Neural progenitor cell (in vitro differentiated cells): ENCODE data around the gene PPM1F. TPM values are rescaled to one million over a fixed set of nuclear protein-coding genes. Genes with fewer than 3 reads are reported as not detected.

Experiments used
- DNase-seq: peaks from one replicate; pipeline ENCODE4 v3.0.0-alpha.2; 2016; ENCODE audit warnings: low spot score
- H2AFZ ChIP-seq: fragments of 200-600 bp; sonication (generic); replicated peaks from 2 replicates; pipeline ENCODE4 v1.6.1; 2016; ENCODE audit warnings: antibody characterized with exemption
- H3F3A ChIP-seq: fragments of 200-600 bp; sonication (generic); 2 replicates; pipeline ENCODE4 v1.6.1; 2016; ENCODE audit warnings: antibody characterized with exemption, low read depth
- H3K27ac ChIP-seq: fragments of 200-600 bp; sonication (generic); 2 replicates; pipeline ENCODE4 v1.5.1; 2016; ENCODE audit warnings: mild to moderate bottlenecking
- H3K27me3 ChIP-seq: fragments of 200-600 bp; sonication (generic); 2 replicates; pipeline ENCODE4 v1.6.1; 2016; ENCODE audit warnings: mild to moderate bottlenecking, moderate library complexity
- H3K36me3 ChIP-seq: fragments of 200-600 bp; sonication (generic); 2 replicates; pipeline ENCODE4 v1.5.1; 2016
- H3K4me1 ChIP-seq: fragments of 200-600 bp; sonication (generic); 2 replicates; pipeline ENCODE4 v1.6.1; 2016; ENCODE audit warnings: mixed run types
- H3K4me2 ChIP-seq: fragments of 200-600 bp; sonication (generic); 2 replicates; pipeline ENCODE4 v1.6.1; 2016
- H3K4me3 ChIP-seq: fragments of 200-600 bp; sonication (generic); 2 replicates; pipeline ENCODE4 v1.5.1; 2016
- H3K79me2 ChIP-seq: fragments of 200-600 bp; sonication (generic); 2 replicates; pipeline ENCODE4 v1.6.1; 2016; ENCODE audit warnings: low read depth
- H3K9ac ChIP-seq: fragments of 200-600 bp; sonication (generic); 2 replicates; pipeline ENCODE4 v1.6.1; 2016
- H3K9me3 ChIP-seq: fragments of 200-600 bp; sonication (generic); 2 replicates; pipeline ENCODE4 v1.5.1; 2016; ENCODE audit warnings: low read depth
- H4K20me1 ChIP-seq: fragments of 200-600 bp; sonication (generic); 2 replicates; pipeline ENCODE4 v1.6.1; 2016; ENCODE audit warnings: low read depth
- H3K27ac Mint-ChIP-seq: 3 replicates; pipeline ENCODE4 v1.8.0; 2021; ENCODE audit warnings: mixed read lengths
- H3K27me3 Mint-ChIP-seq: 2 replicates; pipeline ENCODE4 v1.8.0; 2022; ENCODE audit warnings: low read depth, mild to moderate bottlenecking, inconsistent platforms, moderate library complexity, mixed read lengths; ENCODE audit not compliant: insufficient read depth
- H3K36me3 Mint-ChIP-seq: 3 replicates; pipeline ENCODE4 v1.8.0; 2021; ENCODE audit warnings: mixed read lengths
- H3K4me1 Mint-ChIP-seq: 3 replicates; pipeline ENCODE4 v1.8.0; 2021; ENCODE audit warnings: mixed read lengths
- H3K4me3 Mint-ChIP-seq: 3 replicates; pipeline ENCODE4 v1.8.0; 2021; ENCODE audit warnings: mild to moderate bottlenecking, moderate library complexity, mixed read lengths
- H3K9me3 Mint-ChIP-seq: 3 replicates; pipeline ENCODE4 v1.8.0; 2020; ENCODE audit warnings: mixed read lengths
- EZH2 ChIP-seq: fragments of 200-600 bp; sonication (generic); IDR thresholded peaks from 2 replicates; pipeline ENCODE4 v1.6.1; 2017; ENCODE audit warnings: antibody characterized with exemption, mild to moderate bottlenecking, moderate library complexity
- EZH2phosphoT487 ChIP-seq: fragments of 200-600 bp; sonication (generic); IDR thresholded peaks from 2 replicates; pipeline ENCODE4 v1.6.1; 2017; ENCODE audit warnings: antibody characterized with exemption
- total RNA-seq: library from RNA; depleted of rRNA; stranded (reverse); fragments of >200 nt; gene quantifications from 2 replicates; pipeline ENCODE4 v1.2.3, GENCODE V29; 2015; ENCODE audit warnings: low replicate concordance
- TF ChIP-seq, protein P1 (sequence below): fragments of 200-600 bp; sonication (generic); IDR thresholded peaks from 2 replicates; pipeline ENCODE4 v1.5.1; 2017; ENCODE audit warnings: antibody characterized with exemption, mild to moderate bottlenecking

The PPM1F gene
- total RNA-seq, 1 donor from 2014 or later: 18.0 TPM

DNA sequence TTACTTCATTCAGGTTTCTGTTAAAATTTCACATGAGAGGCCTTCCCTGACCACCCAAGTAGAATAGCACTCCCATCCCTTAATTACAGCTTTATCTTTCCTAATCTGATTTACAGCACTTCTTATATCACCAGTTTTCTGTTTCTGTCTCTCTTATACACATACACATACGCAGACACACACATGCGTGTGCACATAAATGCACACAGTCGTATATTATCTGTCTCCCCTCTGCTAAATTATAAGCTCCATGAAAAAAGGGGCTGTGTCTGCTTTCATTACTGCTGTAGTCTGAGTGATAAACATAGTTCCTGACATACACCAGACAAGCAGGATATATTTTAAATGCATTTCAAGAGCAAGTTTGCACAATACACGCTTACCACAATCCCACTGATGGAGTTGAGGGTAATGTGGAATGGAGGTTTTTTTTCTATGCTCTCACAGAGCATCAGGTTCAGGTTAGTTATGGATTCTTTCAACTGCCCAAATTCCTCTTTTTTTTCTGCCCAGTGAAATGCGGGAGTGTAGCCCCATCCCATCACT lies 43.6 kb upstream of the PPM1F start:
- peaks cover 99% of the 10 kb centered on the region for H3K27me3 ChIP-seq
- peaks cover 2% of the 10 kb centered on the region for H3K27me3 Mint-ChIP-seq
- no peak overlapping the region for H3K27ac Mint-ChIP-seq

GRCh38 chr22:21995660-21996059 lies 43.0 kb upstream of the PPM1F start:
- no peaks in the 10 kb centered on the region for H3K79me2 ChIP-seq
- Mint-ChIP-seq H3K4me3 (no peak overlapping the region), H3K9me3 (no peaks in the 10 kb centered on the region), H3K27ac (no peak overlapping the region), H3K36me3 (no peaks in the 10 kb centered on the region), H3K4me1 (no peaks in the 10 kb centered on the region), H3K27me3 (peaks cover 4% of the 10 kb centered on the region)
- no peak overlapping the region for H3K9ac ChIP-seq
- peaks cover 99% of the 10 kb centered on the region for H3K27me3 ChIP-seq
- no peak for DNase-seq
- H3K4me1 ChIP-seq: no peaks in the 10 kb centered on the region
- TF ChIP-seq, protein P1, sequence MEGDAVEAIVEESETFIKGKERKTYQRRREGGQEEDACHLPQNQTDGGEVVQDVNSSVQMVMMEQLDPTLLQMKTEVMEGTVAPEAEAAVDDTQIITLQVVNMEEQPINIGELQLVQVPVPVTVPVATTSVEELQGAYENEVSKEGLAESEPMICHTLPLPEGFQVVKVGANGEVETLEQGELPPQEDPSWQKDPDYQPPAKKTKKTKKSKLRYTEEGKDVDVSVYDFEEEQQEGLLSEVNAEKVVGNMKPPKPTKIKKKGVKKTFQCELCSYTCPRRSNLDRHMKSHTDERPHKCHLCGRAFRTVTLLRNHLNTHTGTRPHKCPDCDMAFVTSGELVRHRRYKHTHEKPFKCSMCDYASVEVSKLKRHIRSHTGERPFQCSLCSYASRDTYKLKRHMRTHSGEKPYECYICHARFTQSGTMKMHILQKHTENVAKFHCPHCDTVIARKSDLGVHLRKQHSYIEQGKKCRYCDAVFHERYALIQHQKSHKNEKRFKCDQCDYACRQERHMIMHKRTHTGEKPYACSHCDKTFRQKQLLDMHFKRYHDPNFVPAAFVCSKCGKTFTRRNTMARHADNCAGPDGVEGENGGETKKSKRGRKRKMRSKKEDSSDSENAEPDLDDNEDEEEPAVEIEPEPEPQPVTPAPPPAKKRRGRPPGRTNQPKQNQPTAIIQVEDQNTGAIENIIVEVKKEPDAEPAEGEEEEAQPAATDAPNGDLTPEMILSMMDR: no peak
- TF ChIP-seq EZH2phosphoT487: no peak
- no peak for TF ChIP-seq EZH2
- H3K36me3 ChIP-seq: no peaks in the 10 kb centered on the region
- no peaks in the 10 kb centered on the region for H3K9me3 ChIP-seq
- no peak overlapping the region for H3K27ac ChIP-seq
- H2AFZ ChIP-seq: no peak overlapping the region
- no peak overlapping the region for H3K4me2 ChIP-seq
- H4K20me1 ChIP-seq: no peaks in the 10 kb centered on the region
- H3F3A ChIP-seq: no peaks in the 10 kb centered on the region
- no peak overlapping the region for H3K4me3 ChIP-seq

More for the DNA sequence above, 43.6 kb upstream of the PPM1F start:
- no peak for DNase-seq
- Histone ChIP-seq H3K9ac (no peak overlapping the region), H3K79me2 (no peaks in the 10 kb centered on the region), H3F3A (no peaks in the 10 kb centered on the region), H3K4me3 (no peak overlapping the region), H2AFZ (no peak overlapping the region), H3K27ac (no peak overlapping the region), H3K4me2 (no peak overlapping the region), H3K36me3 (no peaks in the 10 kb centered on the region), H4K20me1 (no peaks in the 10 kb centered on the region), H3K9me3 (no peaks in the 10 kb centered on the region), H3K4me1 (no peaks in the 10 kb centered on the region)
- H3K9me3 Mint-ChIP-seq: no peaks in the 10 kb centered on the region
- H3K36me3 Mint-ChIP-seq: no peaks in the 10 kb centered on the region
- no peaks in the 10 kb centered on the region for H3K4me1 Mint-ChIP-seq
- H3K4me3 Mint-ChIP-seq: no peak overlapping the region
- TF ChIP-seq EZH2: no peak
- TF ChIP-seq, protein P1: no peak
- TF ChIP-seq EZH2phosphoT487: no peak

- Histone ChIP-seq H3K79me2 (no peaks in the 10 kb centered on the region), H3K9ac (no peak overlapping the region), H3K9me3 (no peaks in the 10 kb centered on the region), H3K27me3 (peaks cover 99% of the 10 kb centered on the region), H4K20me1 (no peaks in the 10 kb centered on the region), H3K27ac (no peak overlapping the region), H3K4me1 (no peaks in the 10 kb centered on the region), H2AFZ (no peak overlapping the region), H3K4me3 (no peak overlapping the region), H3K4me2 (no peak overlapping the region), H3K36me3 (no peaks in the 10 kb centered on the region), H3F3A (no peaks in the 10 kb centered on the region)
- Mint-ChIP-seq H3K4me3 (no peak overlapping the region), H3K4me1 (no peaks in the 10 kb centered on the region), H3K27me3 (peaks cover 8% of the 10 kb centered on the region), H3K36me3 (no peaks in the 10 kb centered on the region), H3K9me3 (no peaks in the 10 kb centered on the region), H3K27ac (no peak overlapping the region)
- no peak for DNase-seq
- TF ChIP-seq, protein P1: no peak
- TF ChIP-seq EZH2phosphoT487: no peak
- no peak for TF ChIP-seq EZH2
These were observed 42.3 kb upstream of the PPM1F start for GRCh38 chr22:21994881-21995444.
